GM10266 (cell line): ENCODE data around the gene CENPA.
A peak's percentile ranks its signal among the peaks of the same experiment; 100 is the strongest.
"Not testable (repeated sequence)": the region's sequence is repeated elsewhere in the genome, so short reads cannot be mapped to it uniquely, and the experiment has no call there.

ENCODE experiments used
- DNase-seq: peaks from one replicate; pipeline ENCODE4 v3.0.0; 2012; ENCODE audit errors: extremely low spot score
- TF ChIP-seq, protein P1 (sequence below): IDR thresholded peaks from 2 replicates; pipeline ENCODE4 v1.5.1; 2012; ENCODE audit warnings: mild to moderate bottlenecking, low read depth; ENCODE audit not compliant: control insufficient read depth, insufficient read depth; ENCODE audit errors: missing control alignments

Gene CENPA

GRCh38 chr2:26743852-26744251 lies 42.0 kb upstream of the CENPA start:
- TF ChIP-seq, protein P1, sequence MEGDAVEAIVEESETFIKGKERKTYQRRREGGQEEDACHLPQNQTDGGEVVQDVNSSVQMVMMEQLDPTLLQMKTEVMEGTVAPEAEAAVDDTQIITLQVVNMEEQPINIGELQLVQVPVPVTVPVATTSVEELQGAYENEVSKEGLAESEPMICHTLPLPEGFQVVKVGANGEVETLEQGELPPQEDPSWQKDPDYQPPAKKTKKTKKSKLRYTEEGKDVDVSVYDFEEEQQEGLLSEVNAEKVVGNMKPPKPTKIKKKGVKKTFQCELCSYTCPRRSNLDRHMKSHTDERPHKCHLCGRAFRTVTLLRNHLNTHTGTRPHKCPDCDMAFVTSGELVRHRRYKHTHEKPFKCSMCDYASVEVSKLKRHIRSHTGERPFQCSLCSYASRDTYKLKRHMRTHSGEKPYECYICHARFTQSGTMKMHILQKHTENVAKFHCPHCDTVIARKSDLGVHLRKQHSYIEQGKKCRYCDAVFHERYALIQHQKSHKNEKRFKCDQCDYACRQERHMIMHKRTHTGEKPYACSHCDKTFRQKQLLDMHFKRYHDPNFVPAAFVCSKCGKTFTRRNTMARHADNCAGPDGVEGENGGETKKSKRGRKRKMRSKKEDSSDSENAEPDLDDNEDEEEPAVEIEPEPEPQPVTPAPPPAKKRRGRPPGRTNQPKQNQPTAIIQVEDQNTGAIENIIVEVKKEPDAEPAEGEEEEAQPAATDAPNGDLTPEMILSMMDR = no peak
- no peak for DNase-seq

- TF ChIP-seq, protein P1 = no peak
- DNase-seq = no peak
Observed at GRCh38 chr2:26744953-26745352, 40.9 kb upstream of the CENPA start.

DNA sequence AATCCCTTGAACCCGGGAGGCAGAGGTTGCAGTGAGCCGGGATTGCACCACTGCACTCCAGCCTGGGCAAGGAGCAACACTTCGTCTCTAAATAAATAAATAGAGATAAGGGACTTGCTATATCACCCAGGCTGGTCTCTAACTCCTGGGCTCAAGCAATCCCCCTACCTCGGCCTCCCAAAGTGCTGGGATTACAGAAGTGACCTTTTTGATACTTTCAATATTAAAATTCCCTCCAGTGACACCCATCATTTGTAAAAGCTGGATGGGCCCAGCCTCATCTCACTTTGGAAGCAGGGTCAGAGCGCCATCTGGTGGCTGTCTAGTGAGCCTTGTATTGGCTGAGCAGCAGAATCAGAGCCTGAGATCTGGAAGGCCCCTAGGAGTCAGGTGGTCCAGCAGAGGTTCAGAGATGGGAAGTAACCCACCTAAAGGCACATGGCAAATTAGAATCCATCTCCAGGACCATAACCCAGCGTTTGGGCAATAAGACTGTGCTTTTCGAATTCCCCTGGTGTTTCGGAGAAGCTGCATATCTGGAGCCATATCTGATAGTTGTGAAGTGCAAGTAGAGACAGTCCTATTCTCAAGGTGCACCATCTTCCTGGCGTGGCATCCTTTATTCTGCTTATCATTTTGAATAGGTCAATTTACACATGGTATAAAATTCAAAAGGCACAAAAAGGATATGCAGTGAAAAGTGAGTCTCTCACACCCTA lies 40.1 kb upstream of the CENPA start:
- DNase-seq = peak; percentile 75
- TF ChIP-seq, protein P1 = peak; percentile 94

DNA sequence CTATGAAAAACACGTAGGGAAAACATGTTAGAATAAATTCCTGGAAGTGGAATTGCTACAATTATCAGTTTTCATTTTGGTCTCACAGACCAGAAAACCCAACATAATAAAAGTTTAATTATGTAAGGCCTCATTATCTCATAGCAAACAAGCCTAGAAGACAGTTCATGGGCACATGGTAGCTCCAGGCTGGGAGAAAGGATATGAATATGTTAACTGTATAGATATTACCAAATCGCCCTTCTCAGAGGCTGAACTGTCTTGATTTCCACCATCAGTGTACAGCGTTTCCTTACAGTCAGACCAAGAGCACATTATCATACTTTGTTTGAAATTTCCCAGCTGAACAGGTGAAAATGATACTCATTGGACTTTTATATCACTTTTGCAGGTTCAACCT lies 38.9 kb upstream of the CENPA start:
- DNase-seq = no peak
- TF ChIP-seq, protein P1 = no peak

GRCh38 chr2:26749787-26750420 lies 36.0 kb upstream of the CENPA start:
- not testable (repeated sequence) for DNase-seq

GRCh38 chr2:26750467-26750866 lies 35.4 kb upstream of the CENPA start:
- not testable (repeated sequence) for DNase-seq

- TF ChIP-seq, protein P1 = no peak
- DNase-seq = no peak
Observed at GRCh38 chr2:26752656-26753055, 33.2 kb upstream of the CENPA start.

GRCh38 chr2:26754539-26754938 lies 31.3 kb upstream of the CENPA start:
- no peak for DNase-seq
- TF ChIP-seq, protein P1 = no peak
